ENCODE measurements around the gene OTUB2. TPM values are rescaled to one million over a fixed set of nuclear protein-coding genes. Genes with fewer than 3 reads are reported as not detected.

Gene OTUB2
- total RNA-seq, 1 experiment from 2014 or later = 1.1 TPM

- H3K4me3 ChIP-seq (ENCODE audit: low read depth, low read length, poor library complexity, severe bottlenecking) = no peak overlapping the region
- ChIA-PET CTCF (interaction anchor here (0.5 to 1.5 kb wide), 2 partner anchors 13 to 59 kb away, joined by 3 to 5 read pairs; no protein-coding TSS in a partner anchor), POLR2A (ENCODE audit: low non-redundant PET) (no interaction called here)
- no TSS peak for BruUV-seq (replicated peaks)
- no peaks in the 10 kb centered on the region for H3K9me3 ChIP-seq (ENCODE audit: low read depth, low read length, poor library complexity, severe bottlenecking)
- no peaks in the 10 kb centered on the region for H3K27me3 ChIP-seq (replicated peaks; ENCODE audit: insufficient read depth, low read depth, low read length, poor library complexity)
- no peaks in the 10 kb centered on the region for H3K36me3 ChIP-seq (ENCODE audit: insufficient read depth, low read length, poor library complexity, severe bottlenecking)
- intact Hi-C loops (cut with micrococcal nuclease; ENCODE audit: unreplicated experiment) = no loop called here
- H3K4me1 ChIP-seq (ENCODE audit: insufficient read depth, low read length, poor library complexity, severe bottlenecking) = peaks cover 4% of the 10 kb centered on the region
- DNase-seq (ENCODE audit: low spot score) = no peak
- no peak for TF ChIP-seq EZH2 (IDR thresholded peaks at IDR 0.05; ENCODE audit: borderline replicate concordance, low read depth, low read length, poor library complexity, severe bottlenecking)
- TF ChIP-seq, protein P1, sequence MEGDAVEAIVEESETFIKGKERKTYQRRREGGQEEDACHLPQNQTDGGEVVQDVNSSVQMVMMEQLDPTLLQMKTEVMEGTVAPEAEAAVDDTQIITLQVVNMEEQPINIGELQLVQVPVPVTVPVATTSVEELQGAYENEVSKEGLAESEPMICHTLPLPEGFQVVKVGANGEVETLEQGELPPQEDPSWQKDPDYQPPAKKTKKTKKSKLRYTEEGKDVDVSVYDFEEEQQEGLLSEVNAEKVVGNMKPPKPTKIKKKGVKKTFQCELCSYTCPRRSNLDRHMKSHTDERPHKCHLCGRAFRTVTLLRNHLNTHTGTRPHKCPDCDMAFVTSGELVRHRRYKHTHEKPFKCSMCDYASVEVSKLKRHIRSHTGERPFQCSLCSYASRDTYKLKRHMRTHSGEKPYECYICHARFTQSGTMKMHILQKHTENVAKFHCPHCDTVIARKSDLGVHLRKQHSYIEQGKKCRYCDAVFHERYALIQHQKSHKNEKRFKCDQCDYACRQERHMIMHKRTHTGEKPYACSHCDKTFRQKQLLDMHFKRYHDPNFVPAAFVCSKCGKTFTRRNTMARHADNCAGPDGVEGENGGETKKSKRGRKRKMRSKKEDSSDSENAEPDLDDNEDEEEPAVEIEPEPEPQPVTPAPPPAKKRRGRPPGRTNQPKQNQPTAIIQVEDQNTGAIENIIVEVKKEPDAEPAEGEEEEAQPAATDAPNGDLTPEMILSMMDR (conservative IDR thresholded peaks at IDR 0.05; ENCODE audit: low read depth, low read length) = no peak
- no peak overlapping the region for H3K27ac ChIP-seq (ENCODE audit: low read depth, low read length, poor library complexity, severe bottlenecking)
Measured at GRCh38 chr14:93998871-93999403, 27.2 kb upstream of the OTUB2 start.

DNA sequence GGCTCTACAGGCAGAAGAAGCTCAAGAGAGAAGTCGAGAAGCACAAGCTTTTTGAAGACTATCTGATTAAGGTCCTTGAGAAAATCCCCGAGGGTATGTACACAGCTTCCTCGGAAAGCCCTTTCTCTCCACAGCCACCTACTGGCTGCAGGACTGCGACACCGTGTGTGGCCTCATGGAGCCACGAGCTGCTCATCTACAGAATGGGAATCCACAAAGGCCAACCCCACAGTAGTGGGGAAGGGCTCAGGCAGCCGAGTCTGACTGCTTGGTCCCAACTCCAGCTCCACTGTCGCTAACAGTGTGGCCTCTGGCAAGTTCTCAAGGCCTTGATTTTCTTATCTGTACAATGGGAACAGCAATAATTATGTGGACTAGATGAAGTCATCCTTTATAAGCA is 26.6 kb upstream of the OTUB2 start:
- no TSS peak for BruUV-seq (replicated peaks)
- Histone ChIP-seq H3K27ac (ENCODE audit: low read depth, low read length, poor library complexity, severe bottlenecking) (no peak overlapping the region), H3K36me3 (ENCODE audit: insufficient read depth, low read length, poor library complexity, severe bottlenecking) (no peaks in the 10 kb centered on the region), H3K27me3 (replicated peaks; ENCODE audit: insufficient read depth, low read depth, low read length, poor library complexity) (no peaks in the 10 kb centered on the region), H3K9me3 (ENCODE audit: low read depth, low read length, poor library complexity, severe bottlenecking) (no peaks in the 10 kb centered on the region), H3K4me1 (ENCODE audit: insufficient read depth, low read length, poor library complexity, severe bottlenecking) (peaks cover 4% of the 10 kb centered on the region), H3K4me3 (ENCODE audit: low read depth, low read length, poor library complexity, severe bottlenecking) (no peak overlapping the region)
- CTCF ChIA-PET = interaction anchor here (1.5 kb wide), 1 partner anchor 60 kb away, joined by 5 read pairs; no protein-coding TSS in a partner anchor
- POLR2A ChIA-PET (ENCODE audit: low non-redundant PET) = no interaction called here
- no peak for DNase-seq (ENCODE audit: low spot score)
- intact Hi-C loops (cut with micrococcal nuclease; ENCODE audit: unreplicated experiment) = no loop called here
- TF ChIP-seq, protein P1 (conservative IDR thresholded peaks at IDR 0.05; ENCODE audit: low read depth, low read length) = no peak
- TF ChIP-seq EZH2 (IDR thresholded peaks at IDR 0.05; ENCODE audit: borderline replicate concordance, low read depth, low read length, poor library complexity, severe bottlenecking) = no peak

GRCh38 chr14:94000267-94000666 is 25.9 kb upstream of the OTUB2 start:
- no peaks in the 10 kb centered on the region for H3K9me3 ChIP-seq (ENCODE audit: low read depth, low read length, poor library complexity, severe bottlenecking)
- no peak for TF ChIP-seq EZH2 (IDR thresholded peaks at IDR 0.05; ENCODE audit: borderline replicate concordance, low read depth, low read length, poor library complexity, severe bottlenecking)
- TF ChIP-seq, protein P1 (conservative IDR thresholded peaks at IDR 0.05; ENCODE audit: low read depth, low read length) = no peak
- CTCF ChIA-PET = interaction anchor here (0.8 to 1.8 kb wide), 3 partner anchors 60 to 95 kb away, joined by 3 to 9 read pairs (median 3); no protein-coding TSS in a partner anchor
- H3K4me3 ChIP-seq (ENCODE audit: low read depth, low read length, poor library complexity, severe bottlenecking) = no peak overlapping the region
- POLR2A ChIA-PET (ENCODE audit: low non-redundant PET) = no interaction called here
- peaks cover 4% of the 10 kb centered on the region for H3K4me1 ChIP-seq (ENCODE audit: insufficient read depth, low read length, poor library complexity, severe bottlenecking)
- no peaks in the 10 kb centered on the region for H3K36me3 ChIP-seq (ENCODE audit: insufficient read depth, low read length, poor library complexity, severe bottlenecking)
- intact Hi-C loops (cut with micrococcal nuclease; ENCODE audit: unreplicated experiment) = loop anchor here (10.0 kb wide), 1 partner anchor 345 kb away; no protein-coding TSS in a partner anchor
- no peak for DNase-seq (ENCODE audit: low spot score)
- H3K27ac ChIP-seq (ENCODE audit: low read depth, low read length, poor library complexity, severe bottlenecking) = no peak overlapping the region
- no TSS peak for BruUV-seq (replicated peaks)
- H3K27me3 ChIP-seq (replicated peaks; ENCODE audit: insufficient read depth, low read depth, low read length, poor library complexity) = no peaks in the 10 kb centered on the region

All from A673 (cell line).